AG09309 (cell line): ENCODE results near the gene C6orf120.

Source experiments
- DNase-seq: peaks from one replicate; pipeline ENCODE4 v3.0.0-alpha.2; 2010; ENCODE audit warnings: low read depth
- H3K4me3 ChIP-seq: 2 replicates; pipeline ENCODE4 v1.5.1; 2011; ENCODE audit warnings: mild to moderate bottlenecking, low read depth, low read length, moderate library complexity; ENCODE audit not compliant: control insufficient read depth
- TF ChIP-seq, protein P1 (sequence below): IDR thresholded peaks from 2 replicates; pipeline ENCODE4 v1.5.1; 2011; ENCODE audit warnings: mild to moderate bottlenecking, low read depth, low read length, inconsistent platforms; ENCODE audit not compliant: insufficient read depth, control insufficient read depth; ENCODE audit errors: missing control alignments

C6orf120 gene

DNA sequence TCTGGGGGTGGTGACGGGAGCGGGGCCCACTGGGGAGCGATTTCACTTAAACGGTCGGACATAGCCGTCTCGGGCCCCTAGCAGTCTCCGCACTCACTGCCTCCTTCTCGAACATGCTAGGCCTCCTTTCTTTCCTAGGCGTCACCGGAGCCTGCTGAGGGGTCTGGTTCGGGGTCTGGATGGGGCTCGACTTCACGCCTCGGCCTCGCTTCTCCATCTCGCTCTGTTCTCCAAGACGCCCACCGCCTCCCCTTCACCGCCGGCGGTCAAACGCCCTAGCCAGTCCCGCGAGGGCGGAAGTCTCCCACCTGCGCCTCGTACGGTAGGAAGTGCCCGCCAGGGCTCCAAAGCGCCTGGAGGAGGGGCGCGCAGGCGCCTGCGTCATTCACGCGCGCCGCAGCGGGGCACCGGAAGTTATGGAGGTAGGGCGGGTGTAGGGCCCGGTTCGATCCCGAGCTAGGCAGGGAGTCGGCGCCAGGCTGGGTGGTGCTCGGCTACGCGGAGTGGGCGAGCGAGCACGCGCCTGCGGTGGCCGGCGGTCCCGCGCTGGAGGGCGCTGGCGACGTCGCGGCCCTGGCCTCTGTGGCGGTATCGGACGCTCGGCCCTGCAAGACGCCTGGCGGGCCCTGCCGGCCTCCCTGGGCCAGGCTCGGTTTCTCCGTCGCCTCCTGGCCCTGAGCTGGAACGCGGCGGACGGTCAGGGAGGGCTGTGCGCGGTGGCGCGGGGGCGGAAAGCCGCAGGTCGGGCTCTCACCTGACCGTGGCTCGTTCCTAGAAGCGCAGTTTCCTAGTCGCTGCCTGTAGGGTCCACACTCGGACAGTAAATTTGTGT, 49.5 kb downstream of the C6orf120 start, which contains the start of the genes DYNLT2 and ERMARD:
Gene DYNLT2 (minus strand): TSS at position 331 of the 832 bp plus-strand sequence. CDS start 114 bp downstream, at position 217.
Gene ERMARD (plus strand): TSS at position 381 of the 832 bp plus-strand sequence. CDS start 36 bp downstream, at position 417.
- H3K4me3 ChIP-seq: peak within 1 kb of the TSS; percentile 82
- TF ChIP-seq, protein P1, sequence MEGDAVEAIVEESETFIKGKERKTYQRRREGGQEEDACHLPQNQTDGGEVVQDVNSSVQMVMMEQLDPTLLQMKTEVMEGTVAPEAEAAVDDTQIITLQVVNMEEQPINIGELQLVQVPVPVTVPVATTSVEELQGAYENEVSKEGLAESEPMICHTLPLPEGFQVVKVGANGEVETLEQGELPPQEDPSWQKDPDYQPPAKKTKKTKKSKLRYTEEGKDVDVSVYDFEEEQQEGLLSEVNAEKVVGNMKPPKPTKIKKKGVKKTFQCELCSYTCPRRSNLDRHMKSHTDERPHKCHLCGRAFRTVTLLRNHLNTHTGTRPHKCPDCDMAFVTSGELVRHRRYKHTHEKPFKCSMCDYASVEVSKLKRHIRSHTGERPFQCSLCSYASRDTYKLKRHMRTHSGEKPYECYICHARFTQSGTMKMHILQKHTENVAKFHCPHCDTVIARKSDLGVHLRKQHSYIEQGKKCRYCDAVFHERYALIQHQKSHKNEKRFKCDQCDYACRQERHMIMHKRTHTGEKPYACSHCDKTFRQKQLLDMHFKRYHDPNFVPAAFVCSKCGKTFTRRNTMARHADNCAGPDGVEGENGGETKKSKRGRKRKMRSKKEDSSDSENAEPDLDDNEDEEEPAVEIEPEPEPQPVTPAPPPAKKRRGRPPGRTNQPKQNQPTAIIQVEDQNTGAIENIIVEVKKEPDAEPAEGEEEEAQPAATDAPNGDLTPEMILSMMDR: no peak
- peak; percentile 60 for DNase-seq

DNA sequence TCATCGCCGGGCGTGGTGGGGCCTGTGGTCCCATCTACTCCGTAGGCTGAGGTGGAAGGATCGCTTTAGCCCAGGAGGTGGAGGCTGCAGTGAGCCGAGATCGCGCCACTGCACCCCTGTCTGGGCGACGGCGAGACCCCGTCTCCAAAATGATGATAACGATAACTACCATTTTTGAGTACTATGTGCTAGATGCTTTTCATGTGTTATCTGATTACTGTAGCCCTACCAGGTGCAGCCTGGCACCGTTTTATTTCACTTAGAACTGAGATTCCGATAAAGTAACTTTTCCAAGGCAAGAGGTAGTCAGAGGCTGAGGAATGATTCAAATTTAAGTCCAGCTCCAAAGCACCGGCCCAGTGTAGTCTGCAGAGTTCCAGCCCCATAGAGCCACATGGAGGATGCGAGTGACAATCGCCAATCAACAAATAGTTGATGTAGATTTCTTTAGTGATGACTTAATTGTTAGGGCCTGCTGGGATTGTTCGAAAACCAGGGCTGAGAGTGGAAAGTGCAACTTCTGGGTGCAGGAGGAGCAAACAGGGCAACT, 50.2 kb downstream of the C6orf120 start:
- DNase-seq: no peak
- TF ChIP-seq, protein P1: no peak
- peak overlapping the region; percentile 82 for H3K4me3 ChIP-seq
